ENCODE data around the gene TBC1D21.
"Not testable (repeated sequence)": the region's sequence is repeated elsewhere in the genome, so short reads cannot be mapped to it uniquely, and the experiment has no call there.

The TBC1D21 gene

GRCh38 chr15:73937296-73937695, 63.9 kb downstream of the TBC1D21 start:
- TF ChIP-seq CTCF (IDR thresholded peaks at IDR 0.05; ENCODE audit: low read depth, low read length), result no peak
- no peak overlapping the region for H3K4me3 ChIP-seq (ENCODE audit: low read depth, low read length)
- DNase-seq (ENCODE audit: low read depth, low spot score), result no peak
- in situ Hi-C loops (cut with HindIII; ENCODE audit: low sequenced_read_pairs), result no loop called here

- in situ Hi-C loops (cut with HindIII; ENCODE audit: low sequenced_read_pairs), result no loop called here
- DNase-seq (ENCODE audit: low read depth, low spot score), result no peak
- no peak overlapping the region for H3K4me3 ChIP-seq (ENCODE audit: low read depth, low read length)
- no peak for TF ChIP-seq CTCF (IDR thresholded peaks at IDR 0.05; ENCODE audit: low read depth, low read length)
These were observed 64.4 kb downstream of the TBC1D21 start for GRCh38 chr15:73937726-73938125.

GRCh38 chr15:73938516-73938915, 65.2 kb downstream of the TBC1D21 start:
- DNase-seq (ENCODE audit: low read depth, low spot score); H3K4me3 ChIP-seq (ENCODE audit: low read depth, low read length); in situ Hi-C loops (cut with HindIII; ENCODE audit: low sequenced_read_pairs): not testable (repeated sequence)

Data from astrocyte of the spinal cord (primary cell).